Measurements from ENCODE around the gene SLC38A3. TPM values are rescaled to one million over a fixed set of nuclear protein-coding genes. Genes with fewer than 3 reads are reported as not detected.

SLC38A3 gene
- total and polyA plus RNA-seq, 9 of the 15 experiments (the other 6 are each of a cell fraction or from before 2014, with no cell fraction given), result 0.09 to 0.38 (median 0.16) TPM; not detected in 6

DNA sequence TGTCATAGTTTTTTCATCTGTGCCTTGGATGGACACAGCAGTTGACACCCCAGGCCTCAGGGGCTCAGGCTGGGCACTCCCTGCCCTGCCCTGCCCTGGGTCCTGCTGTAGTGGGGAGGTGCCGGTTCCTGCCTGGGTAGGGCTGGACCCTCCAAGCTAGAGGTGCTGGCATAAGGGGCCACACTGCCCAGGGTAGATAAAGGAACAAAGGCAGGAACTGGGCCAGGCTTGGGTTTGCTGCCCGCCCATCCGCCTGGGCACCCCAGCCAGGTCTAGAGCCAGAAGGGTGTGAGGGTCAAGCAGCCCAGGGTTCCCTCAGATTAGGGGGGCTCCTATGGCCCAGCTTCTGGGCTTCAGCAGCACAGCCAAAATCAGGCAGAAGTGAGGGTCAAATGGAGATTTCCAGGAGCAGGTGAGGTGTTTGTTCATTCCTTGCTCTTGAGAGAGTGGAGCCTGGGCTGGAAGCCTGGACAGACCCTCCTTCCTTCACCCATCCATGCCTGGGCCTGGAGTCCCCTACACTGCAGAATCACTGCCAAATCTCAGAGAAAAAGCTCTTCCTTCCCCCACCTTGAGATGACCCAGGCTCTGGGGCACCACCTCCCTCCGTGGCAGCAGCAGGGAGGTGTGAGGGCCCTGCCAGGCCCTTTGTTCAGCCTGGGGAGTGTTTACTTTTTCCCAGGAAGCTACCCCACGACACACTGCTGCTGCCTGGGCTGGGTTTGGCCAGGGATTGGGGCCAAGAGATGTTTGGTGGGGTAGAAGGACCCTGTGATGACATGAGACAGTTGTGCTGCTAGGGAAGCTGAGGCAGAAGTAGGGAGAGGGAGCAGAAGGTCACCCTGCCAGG is 42.8 kb upstream of the SLC38A3 start:
- Histone ChIP-seq H3K4me1 (replicated peaks in 1 of 2; ENCODE audit: control insufficient read depth in 2 of 2, insufficient read depth in 2 of 2, low read length in 2 of 2) (peaks cover 9 to 37% of the 10 kb centered on the region in 2 experiments; a peak in 4 of 5 replicates), H3K36me3 (ENCODE audit: control insufficient read depth, insufficient read depth, low read length) (no peaks in the 10 kb centered on the region), H3K27me3 (ENCODE audit: control insufficient read depth in 2 of 2, insufficient read depth in 2 of 2, low read length in 2 of 2) (no peaks in the 10 kb centered on the region), H3K79me2 (ENCODE audit: control insufficient read depth, insufficient read depth, low read length) (no peaks in the 10 kb centered on the region), H3K9ac (ENCODE audit: insufficient read depth in 1 of 2, low read depth in 2 of 2, low read length in 2 of 2) (peak overlapping the region in 1 of 2 experiments; percentile 26; a peak in 1 of 4 replicates), H3K4me2 (ENCODE audit: insufficient read depth, low read length) (no peak overlapping the region), H3K4me3 (no peak overlapping the region), H2AFZ (ENCODE audit: low read depth, low read length) (no peak overlapping the region), H3K27ac (ENCODE audit: extremely low read depth, low read depth, low read length) (no peak overlapping the region), H4K20me1 (replicated peaks; ENCODE audit: control insufficient read depth, insufficient read depth, low read length) (peaks cover 3% of the 10 kb centered on the region; the same call in 1 of the 2 replicates), H3K9me1 (ENCODE audit: control insufficient read depth, insufficient read depth, low read length) (no peaks in the 10 kb centered on the region), H3K9me3 (replicated peaks; ENCODE audit: control insufficient read depth, insufficient read depth, low read depth, low read length) (no peaks in the 10 kb centered on the region)
- in situ Hi-C loops (cut with MboI), result no loop called here
- no TSS peak for BruUV-seq (replicated peaks)
- TF ChIP-seq NELFE (IDR thresholded peaks at IDR 0.05; ENCODE audit: insufficient read depth, insufficient read length) (no peak), HOXB6 (CRISPR knock-in tag; IDR thresholded peaks at IDR 0.05; ENCODE audit: borderline replicate concordance) (no peak), ZNF124 (CRISPR knock-in tag; IDR thresholded peaks at IDR 0.05) (no peak), YBX1 (IDR thresholded peaks at IDR 0.05) (no peak), E2F5 (CRISPR knock-in tag; IDR thresholded peaks at IDR 0.05) (no peak), RBM39 (optimal IDR thresholded peaks at IDR 0.05; ENCODE audit: low read depth, low read length) (no peak), KLF13 (tag; IDR thresholded peaks at IDR 0.05; ENCODE audit: borderline replicate concordance, low read depth) (no peak), SMAD2 (IDR thresholded peaks at IDR 0.05; ENCODE audit: low read depth, low read length) (no peak), DIDO1 (tag; IDR thresholded peaks at IDR 0.05; ENCODE audit: low read depth) (no peak), FIP1L1 (IDR thresholded peaks at IDR 0.05; ENCODE audit: low read depth, low read length, poor library complexity, severe bottlenecking) (no peak)
- TF ChIP-seq, protein P1, sequence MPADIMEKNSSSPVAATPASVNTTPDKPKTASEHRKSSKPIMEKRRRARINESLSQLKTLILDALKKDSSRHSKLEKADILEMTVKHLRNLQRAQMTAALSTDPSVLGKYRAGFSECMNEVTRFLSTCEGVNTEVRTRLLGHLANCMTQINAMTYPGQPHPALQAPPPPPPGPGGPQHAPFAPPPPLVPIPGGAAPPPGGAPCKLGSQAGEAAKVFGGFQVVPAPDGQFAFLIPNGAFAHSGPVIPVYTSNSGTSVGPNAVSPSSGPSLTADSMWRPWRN (IDR thresholded peaks at IDR 0.05; ENCODE audit: low read depth), result no peak
- no peak for FAIRE-seq
- ChIA-PET POLR2A (interaction anchor here (0.8 kb wide), 1 partner anchor 14 kb away, joined by 3 read pairs; no protein-coding TSS in a partner anchor), CTCF (ENCODE audit: low intra/inter-chr PET ratio) (no interaction called here)
- DNase-seq (ENCODE audit: extremely low read depth in 1 of 4, low spot score in 3 of 4), result no peak
- ATAC-seq, result no peak
- WGBS (ENCODE audit: insufficient coverage, low coverage, missing lambda C conversion rate), result 63% methylated on average over 5 of the region's 5 CpGs
- intact Hi-C loops (cut with micrococcal nuclease), result no loop called here

All from K562 (cell line).